ENCODE data around the gene CANT1.

The CANT1 gene

GRCh38 chr17:79007504-79008381 lies 1.8 kb downstream of the CANT1 start:
- DNase-seq (ENCODE audit: low read depth) = no peak

- no peak for DNase-seq (ENCODE audit: low read depth)
Observed at GRCh38 chr17:79006794-79007503, 2.6 kb downstream of the CANT1 start.

- no peak for DNase-seq (ENCODE audit: low read depth)
Observed at GRCh38 chr17:79006046-79006445, 3.5 kb downstream of the CANT1 start.

GRCh38 chr17:79005063-79005861 lies 4.3 kb downstream of the CANT1 start:
- DNase-seq (ENCODE audit: low read depth) = no peak

- no peak for DNase-seq (ENCODE audit: low read depth)
Observed at GRCh38 chr17:79003661-79004411, 5.7 kb downstream of the CANT1 start.

GRCh38 chr17:79002796-79003593 lies 6.6 kb downstream of the CANT1 start:
- DNase-seq (ENCODE audit: low read depth) = no peak

GRCh38 chr17:79002291-79002690 lies 7.3 kb downstream of the CANT1 start:
- no peak for DNase-seq (ENCODE audit: low read depth)

GRCh38 chr17:79001190-79002020 lies 8.2 kb downstream of the CANT1 start:
- no peak for DNase-seq (ENCODE audit: low read depth)

GRCh38 chr17:79000396-79001189 lies 9.0 kb downstream of the CANT1 start:
- DNase-seq (ENCODE audit: low read depth) = no peak

GRCh38 chr17:78999947-79000395 lies 9.6 kb downstream of the CANT1 start:
- no peak for DNase-seq (ENCODE audit: low read depth)

GRCh38 chr17:78999056-78999768 lies 10.4 kb downstream of the CANT1 start:
- DNase-seq (ENCODE audit: low read depth) = no peak

GRCh38 chr17:78998311-78999055 lies 11.1 kb downstream of the CANT1 start:
- DNase-seq (ENCODE audit: low read depth) = no peak

GRCh38 chr17:78997881-78998280 lies 11.7 kb downstream of the CANT1 start:
- no peak for DNase-seq (ENCODE audit: low read depth)

GRCh38 chr17:78997231-78997741 lies 12.3 kb downstream of the CANT1 start:
- DNase-seq (ENCODE audit: low read depth) = no peak

GRCh38 chr17:78996781-78997201 lies 12.8 kb downstream of the CANT1 start:
- DNase-seq (ENCODE audit: low read depth) = no peak

GRCh38 chr17:78995761-78996451 lies 13.7 kb downstream of the CANT1 start:
- no peak for DNase-seq (ENCODE audit: low read depth)
